KMS-11 (cell line): ENCODE results near the gene TSEN34.

ENCODE experiments used
- H2AFZ ChIP-seq: fragments of 200-600 bp; sonication (generic); 2 replicates; pipeline ENCODE4 v1.6.1; 2016; ENCODE audit warnings: antibody characterized with exemption, mixed run types, low read depth
- H3K27ac ChIP-seq: fragments of 200-600 bp; sonication (generic); 2 replicates; pipeline ENCODE4 v1.6.1; 2016; ENCODE audit warnings: mild to moderate bottlenecking, mixed run types
- H3K27me3 ChIP-seq: fragments of 200-600 bp; sonication (generic); 2 replicates; pipeline ENCODE4 v1.6.1; 2017; ENCODE audit warnings: mild to moderate bottlenecking, low read depth, mixed run types, moderate library complexity; ENCODE audit not compliant: insufficient read depth
- H3K36me3 ChIP-seq: fragments of 200-600 bp; sonication (generic); 2 replicates; pipeline ENCODE4 v1.6.1; 2017; ENCODE audit warnings: mild to moderate bottlenecking, mixed run types; ENCODE audit not compliant: insufficient read depth
- H3K4me1 ChIP-seq: fragments of 200-600 bp; sonication (generic); 2 replicates; pipeline ENCODE4 v1.6.1; 2016; ENCODE audit warnings: mild to moderate bottlenecking, low read depth, mixed run types; ENCODE audit not compliant: poor library complexity, severe bottlenecking
- H3K4me2 ChIP-seq: fragments of 200-600 bp; sonication (generic); 2 replicates; pipeline ENCODE4 v1.7.0; 2016; ENCODE audit warnings: mild to moderate bottlenecking, mixed run types
- H3K4me3 ChIP-seq: fragments of 200-600 bp; sonication (generic); IDR thresholded peaks from 2 replicates; pipeline ENCODE4 v1.6.1; 2017; ENCODE audit warnings: low read depth, low read length, mixed read lengths; ENCODE audit not compliant: insufficient read depth
- H3K79me2 ChIP-seq: fragments of 200-600 bp; sonication (generic); 2 replicates; pipeline ENCODE4 v1.6.1; 2016; ENCODE audit warnings: low read depth, mixed run types; ENCODE audit not compliant: insufficient read depth
- H3K9ac ChIP-seq: fragments of 200-600 bp; sonication (generic); 2 replicates; pipeline ENCODE4 v1.6.1; 2016; ENCODE audit warnings: mild to moderate bottlenecking, mixed run types
- H4K20me1 ChIP-seq: fragments of 200-600 bp; sonication (generic); 2 replicates; pipeline ENCODE4 v1.6.1; 2016; ENCODE audit warnings: mild to moderate bottlenecking, mixed run types; ENCODE audit not compliant: insufficient read depth
- TF ChIP-seq, protein P1 (sequence below): fragments of 200-600 bp; sonication (generic); conservative IDR thresholded peaks from 2 replicates; pipeline ENCODE4 v1.6.1; 2017; ENCODE audit warnings: low read depth, mild to moderate bottlenecking, antibody characterized with exemption, low read length, moderate library complexity, mixed read lengths

TSEN34 gene

DNA sequence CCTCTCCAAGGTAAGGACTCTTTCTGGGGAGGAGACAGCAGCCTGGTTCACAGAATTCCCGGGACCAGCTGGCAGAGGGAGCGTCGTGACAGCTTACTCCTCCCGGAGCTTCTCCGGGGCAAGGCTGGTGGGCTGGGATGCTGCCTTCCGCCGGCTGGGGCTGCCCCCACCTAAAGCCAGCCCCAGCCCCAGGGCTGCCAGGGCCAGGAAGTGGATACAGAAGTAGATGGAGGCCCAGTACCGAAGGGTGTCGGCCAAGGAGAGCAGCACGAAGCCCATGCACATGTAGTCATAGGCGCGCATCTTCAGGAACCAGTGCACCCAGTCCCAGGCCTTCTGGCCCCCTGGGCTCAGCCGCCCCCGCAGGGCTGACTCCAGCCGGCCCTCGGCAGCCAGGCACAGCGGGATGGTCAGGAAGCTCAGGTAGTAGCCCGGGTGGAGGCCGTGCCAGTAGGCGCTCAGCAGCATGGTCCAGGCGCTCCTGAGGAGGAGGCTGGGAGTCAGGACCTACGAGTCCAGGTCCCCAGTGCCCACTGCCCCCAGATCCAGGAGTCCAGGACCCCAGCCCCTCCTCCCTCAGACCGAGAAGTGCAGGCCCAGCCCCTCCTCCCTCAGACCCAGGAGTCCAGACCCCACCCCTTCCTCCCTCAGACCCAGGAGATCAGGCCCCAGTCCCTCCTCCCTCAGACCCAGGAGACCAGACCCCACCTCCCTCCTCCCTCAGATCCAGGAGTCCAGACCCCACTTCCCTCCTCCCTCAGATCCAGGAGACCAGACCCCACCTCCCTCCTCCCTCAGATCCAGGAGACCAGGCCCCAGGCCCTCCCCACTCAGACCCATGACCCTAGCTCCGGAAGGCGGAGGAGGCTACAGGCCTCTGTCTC is 16.9 kb upstream of the TSEN34 start:
- Histone ChIP-seq H3K9ac (no peak overlapping the region), H3K36me3 (no peaks in the 10 kb centered on the region), H2AFZ (no peak overlapping the region), H3K4me2 (no peak overlapping the region), H3K79me2 (no peaks in the 10 kb centered on the region), H3K4me3 (no peak overlapping the region), H4K20me1 (no peaks in the 10 kb centered on the region), H3K27me3 (peaks cover 12% of the 10 kb centered on the region; the same call in 1 of the 2 replicates), H3K4me1 (no peaks in the 10 kb centered on the region), H3K27ac (no peak overlapping the region)
- TF ChIP-seq, protein P1, sequence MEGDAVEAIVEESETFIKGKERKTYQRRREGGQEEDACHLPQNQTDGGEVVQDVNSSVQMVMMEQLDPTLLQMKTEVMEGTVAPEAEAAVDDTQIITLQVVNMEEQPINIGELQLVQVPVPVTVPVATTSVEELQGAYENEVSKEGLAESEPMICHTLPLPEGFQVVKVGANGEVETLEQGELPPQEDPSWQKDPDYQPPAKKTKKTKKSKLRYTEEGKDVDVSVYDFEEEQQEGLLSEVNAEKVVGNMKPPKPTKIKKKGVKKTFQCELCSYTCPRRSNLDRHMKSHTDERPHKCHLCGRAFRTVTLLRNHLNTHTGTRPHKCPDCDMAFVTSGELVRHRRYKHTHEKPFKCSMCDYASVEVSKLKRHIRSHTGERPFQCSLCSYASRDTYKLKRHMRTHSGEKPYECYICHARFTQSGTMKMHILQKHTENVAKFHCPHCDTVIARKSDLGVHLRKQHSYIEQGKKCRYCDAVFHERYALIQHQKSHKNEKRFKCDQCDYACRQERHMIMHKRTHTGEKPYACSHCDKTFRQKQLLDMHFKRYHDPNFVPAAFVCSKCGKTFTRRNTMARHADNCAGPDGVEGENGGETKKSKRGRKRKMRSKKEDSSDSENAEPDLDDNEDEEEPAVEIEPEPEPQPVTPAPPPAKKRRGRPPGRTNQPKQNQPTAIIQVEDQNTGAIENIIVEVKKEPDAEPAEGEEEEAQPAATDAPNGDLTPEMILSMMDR: no peak

DNA sequence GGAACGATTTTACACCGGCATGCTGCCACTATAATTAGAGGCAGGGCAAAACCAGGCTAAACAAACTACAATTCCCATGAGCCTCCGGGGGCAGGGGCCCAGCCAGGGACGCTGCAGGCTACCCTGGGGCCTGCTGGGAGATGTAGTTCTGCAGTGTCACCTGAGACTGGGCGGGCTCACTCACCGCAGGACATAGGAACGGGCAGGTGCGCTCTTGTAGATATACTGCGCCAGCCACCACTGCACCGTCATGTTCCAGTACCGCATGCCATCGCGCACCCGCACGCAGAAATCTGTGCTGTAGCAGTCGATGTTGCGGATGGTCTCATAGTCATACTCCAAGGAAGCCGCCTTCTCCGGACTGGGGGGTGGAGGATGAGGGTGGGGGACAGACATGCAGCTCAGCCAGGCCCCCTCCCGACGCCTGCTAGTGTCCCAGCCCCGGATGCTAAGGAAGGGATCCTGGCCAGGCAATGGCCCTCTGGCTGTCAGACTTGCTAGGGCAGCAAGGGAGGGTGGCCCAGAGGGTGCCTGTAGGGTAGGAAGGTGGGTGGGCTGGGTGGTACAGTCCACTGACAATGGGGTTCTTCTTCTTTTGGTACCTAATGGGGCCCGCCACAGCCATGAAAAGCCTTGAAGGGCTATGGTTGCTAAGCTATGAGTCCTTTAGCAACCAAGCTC is 12.4 kb upstream of the TSEN34 start:
- H4K20me1 ChIP-seq: no peaks in the 10 kb centered on the region
- H3K4me1 ChIP-seq: no peaks in the 10 kb centered on the region
- TF ChIP-seq, protein P1: no peak
- H3K4me2 ChIP-seq: no peak overlapping the region
- no peak overlapping the region for H3K9ac ChIP-seq
- H3K79me2 ChIP-seq: no peaks in the 10 kb centered on the region
- no peak overlapping the region for H3K4me3 ChIP-seq
- no peak overlapping the region for H3K27ac ChIP-seq
- no peaks in the 10 kb centered on the region for H3K36me3 ChIP-seq
- peaks cover under 1% of the 10 kb centered on the region; the same call in 1 of the 2 replicates for H3K27me3 ChIP-seq
- no peak overlapping the region for H2AFZ ChIP-seq

DNA sequence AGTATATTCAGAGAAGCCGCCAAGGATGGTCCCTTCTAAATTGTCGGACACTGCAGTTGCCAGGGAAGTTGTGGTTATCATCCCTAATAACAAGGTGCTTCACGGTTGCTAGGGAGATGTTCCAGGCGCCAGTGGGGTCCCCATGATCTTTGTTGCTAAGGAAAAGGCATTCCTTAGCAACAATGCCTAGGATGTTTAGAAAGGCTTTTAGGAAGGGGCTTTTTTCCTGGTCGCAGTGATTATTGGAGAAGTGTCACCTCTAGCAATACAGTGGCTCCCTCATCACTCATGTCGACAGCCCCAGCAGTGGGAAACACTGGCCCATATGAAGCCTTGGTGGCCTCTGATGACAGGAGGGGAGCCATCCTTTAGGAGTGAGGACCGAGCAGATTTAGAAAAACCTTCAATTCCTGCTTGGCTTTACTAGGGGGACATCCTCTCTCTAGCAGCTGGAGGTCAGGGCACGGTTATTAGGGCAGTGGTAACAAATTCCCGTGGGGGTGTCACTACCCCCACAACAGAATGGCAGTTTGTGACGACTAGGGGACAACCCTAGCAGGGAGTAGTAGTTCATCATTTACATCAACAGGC is 11.8 kb upstream of the TSEN34 start:
- H3K27me3 ChIP-seq: no peaks in the 10 kb centered on the region
- H4K20me1 ChIP-seq: no peaks in the 10 kb centered on the region
- no peaks in the 10 kb centered on the region for H3K79me2 ChIP-seq
- TF ChIP-seq, protein P1: no peak
- no peak overlapping the region for H3K27ac ChIP-seq
- no peak overlapping the region for H2AFZ ChIP-seq
- no peak overlapping the region for H3K4me3 ChIP-seq
- H3K36me3 ChIP-seq: no peaks in the 10 kb centered on the region
- no peak overlapping the region for H3K4me2 ChIP-seq
- no peaks in the 10 kb centered on the region for H3K4me1 ChIP-seq
- H3K9ac ChIP-seq: no peak overlapping the region

DNA sequence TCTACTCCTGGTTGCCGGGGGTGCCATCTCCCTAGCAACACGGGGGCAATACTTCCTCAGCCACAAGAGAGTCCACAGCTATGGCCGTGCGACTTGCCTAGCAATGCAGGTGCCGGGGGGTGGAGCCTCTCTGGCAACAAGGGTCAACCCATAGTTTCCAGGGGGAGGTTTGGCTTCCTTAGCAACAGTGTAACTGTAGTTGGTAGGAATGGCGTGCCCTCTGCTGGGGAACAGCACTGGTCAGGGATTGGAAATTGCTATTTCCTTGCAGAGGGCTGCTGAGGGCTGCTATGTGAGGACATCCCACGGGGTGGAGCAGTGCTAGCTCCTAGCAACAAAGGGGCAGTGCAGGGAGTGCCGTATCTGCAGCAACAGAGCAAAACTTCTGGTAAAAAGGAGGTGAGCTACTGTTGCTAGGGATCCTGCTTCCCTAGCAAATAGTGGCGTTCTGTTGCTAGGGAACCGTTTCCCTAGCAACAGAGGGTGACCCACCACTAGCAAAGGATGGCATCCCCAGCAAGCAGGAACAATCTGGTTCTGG is 11.1 kb upstream of the TSEN34 start:
- H3K4me3 ChIP-seq: no peak overlapping the region

More for the DNA sequence above, 11.1 kb upstream of the TSEN34 start:
- Histone ChIP-seq H3K79me2 (no peaks in the 10 kb centered on the region), H3K4me1 (no peaks in the 10 kb centered on the region), H3K9ac (no peak overlapping the region), H2AFZ (no peak overlapping the region), H3K27ac (no peak overlapping the region), H3K36me3 (no peaks in the 10 kb centered on the region), H3K4me2 (no peak overlapping the region), H3K27me3 (no peaks in the 10 kb centered on the region), H4K20me1 (no peaks in the 10 kb centered on the region)
- TF ChIP-seq, protein P1: no peak
